ENCODE measurements around the gene HMGCR.

- TF ChIP-seq CTCF (conservative IDR thresholded peaks at IDR 0.05; ENCODE audit: low read length): no peak
- no peak for TF ChIP-seq EZH2phosphoT487 (IDR thresholded peaks at IDR 0.05; ENCODE audit: borderline replicate concordance)
These were observed 26.9 kb downstream of the HMGCR start for GRCh38 chr5:75363726-75364495.

Data from Loucy (cell line).